ENCODE results near the gene CEP128. TPM values are rescaled to one million over a fixed set of nuclear protein-coding genes. Genes with fewer than 3 reads are reported as not detected.

Gene CEP128
- total and polyA plus RNA-seq, 7 donors: 0.79 to 2.3 (median 1.8) TPM

GRCh38 chr14:80726211-80726610, 215.3 kb downstream of the CEP128 start:
- no peaks in the 10 kb centered on the region for H3K4me1 ChIP-seq
- WGBS, 3 donors: 93 to 96% (median 95%) methylated on average over 1 of the region's 1 CpG
- no peaks in the 10 kb centered on the region for H3K36me3 ChIP-seq (ENCODE audit: insufficient read depth in 1 of 2, low read depth in 1 of 2)
- TF ChIP-seq CTCF (IDR thresholded peaks at IDR 0.05): no peak
- ATAC-seq: no peak
- no peaks in the 10 kb centered on the region for H3K9me3 ChIP-seq
- no peak overlapping the region for H3K4me3 ChIP-seq
- no peak for DNase-seq
- no peaks in the 10 kb centered on the region for H3K27me3 ChIP-seq (ENCODE audit: insufficient read depth in 3 of 3, low read length in 2 of 3)
- intact Hi-C loops (cut with DNase I): no loop called here
- H3K27ac ChIP-seq: no peak overlapping the region

DNA sequence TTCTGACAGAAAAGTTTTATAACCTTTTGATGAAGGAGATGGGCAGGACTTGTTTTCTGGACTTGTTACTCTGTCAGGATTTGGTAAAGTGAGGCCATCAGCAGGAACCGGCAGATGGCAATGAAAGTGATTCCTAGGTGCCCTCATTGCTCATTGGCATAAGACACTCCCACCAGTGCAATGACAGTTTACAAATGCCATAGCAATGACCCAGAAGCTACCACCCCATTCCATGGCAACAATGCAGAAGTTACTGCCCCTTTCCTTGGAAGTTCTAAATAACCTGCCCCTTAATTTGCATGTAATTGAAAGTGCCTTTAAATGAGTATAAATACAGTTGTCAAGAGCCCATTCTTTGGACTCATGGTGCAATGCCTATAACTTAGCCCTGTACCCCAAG, 222.6 kb downstream of the CEP128 start:
- Histone ChIP-seq H3K4me1 (no peaks in the 10 kb centered on the region), H3K4me3 (no peak overlapping the region), H3K36me3 (ENCODE audit: insufficient read depth in 1 of 2, low read depth in 1 of 2) (no peaks in the 10 kb centered on the region), H3K27me3 (ENCODE audit: insufficient read depth in 3 of 3, low read length in 2 of 3) (no peaks in the 10 kb centered on the region), H3K9me3 (no peaks in the 10 kb centered on the region), H3K27ac (no peak overlapping the region)
- no peak for TF ChIP-seq CTCF (IDR thresholded peaks at IDR 0.05)
- DNase-seq (no peak), ATAC-seq (no peak)
- intact Hi-C loops (cut with DNase I): no loop called here
- WGBS, 3 donors: 80 to 88% (median 83%) methylated on average over 1 of the region's 1 CpG

- no peak for ATAC-seq
- DNase-seq: no peak
- intact Hi-C loops (cut with DNase I): no loop called here
- Histone ChIP-seq H3K9me3 (no peaks in the 10 kb centered on the region), H3K36me3 (ENCODE audit: insufficient read depth in 1 of 2, low read depth in 1 of 2) (no peaks in the 10 kb centered on the region), H3K4me3 (no peak overlapping the region), H3K27me3 (ENCODE audit: insufficient read depth in 3 of 3, low read length in 2 of 3) (no peaks in the 10 kb centered on the region), H3K27ac (no peak overlapping the region), H3K4me1 (no peaks in the 10 kb centered on the region)
- WGBS, 3 donors: 89 to 91% (median 89%) methylated on average over 4 of the region's 4 CpGs
- TF ChIP-seq CTCF (IDR thresholded peaks at IDR 0.05): no peak
Observed at GRCh38 chr14:80714474-80714873, 227.1 kb downstream of the CEP128 start.

DNA sequence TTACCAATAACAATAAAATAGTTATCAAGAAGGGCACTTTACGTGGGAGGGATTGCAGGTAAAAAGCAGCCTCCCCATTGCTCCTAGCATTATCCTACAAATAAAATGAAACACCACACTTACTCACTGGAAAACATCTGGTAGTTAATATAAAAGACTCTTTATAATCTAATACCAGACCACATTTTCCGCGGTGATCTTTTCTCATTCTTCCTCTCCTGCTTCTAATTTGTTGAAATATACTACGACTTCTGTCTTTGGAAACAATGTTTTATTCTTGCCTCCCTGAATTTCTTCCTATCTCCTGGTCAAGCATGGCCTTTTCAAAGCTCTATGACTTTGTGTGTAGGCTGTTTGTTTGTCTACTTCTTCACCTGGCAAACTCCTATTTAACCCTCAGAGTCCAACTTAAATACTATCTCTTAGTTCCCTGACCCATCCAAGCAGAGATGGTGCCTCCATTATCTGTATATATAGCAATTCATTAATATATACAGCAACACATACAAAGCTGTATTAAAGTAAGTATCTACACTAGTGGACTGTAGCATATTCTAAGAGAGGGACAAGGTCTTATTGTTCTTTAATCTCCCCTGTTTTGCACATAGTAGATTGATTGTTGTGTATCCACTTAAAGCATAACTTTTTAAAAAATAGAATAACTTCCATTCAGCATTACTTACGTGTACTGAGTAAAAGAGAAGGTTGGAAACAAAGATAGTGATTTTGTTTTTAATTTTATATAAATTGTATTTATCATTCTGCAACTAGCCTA, 228.3 kb downstream of the CEP128 start:
- no peaks in the 10 kb centered on the region for H3K9me3 ChIP-seq
- H3K27ac ChIP-seq: no peak overlapping the region
- no peak for TF ChIP-seq CTCF (IDR thresholded peaks at IDR 0.05)
- no peaks in the 10 kb centered on the region for H3K4me1 ChIP-seq
- WGBS, 3 donors: 77 to 92% (median 82%) methylated on average over 5 of the region's 5 CpGs
- H3K4me3 ChIP-seq: no peak overlapping the region
- no peaks in the 10 kb centered on the region for H3K27me3 ChIP-seq (ENCODE audit: insufficient read depth in 3 of 3, low read length in 2 of 3)
- DNase-seq (no peak), ATAC-seq (no peak)
- intact Hi-C loops (cut with DNase I): no loop called here
- no peaks in the 10 kb centered on the region for H3K36me3 ChIP-seq (ENCODE audit: insufficient read depth in 1 of 2, low read depth in 1 of 2)

All from psoas muscle (tissue), 8 donors.